A673 (cell line): ENCODE measurements around the gene GYS1. TPM values are rescaled to one million over a fixed set of nuclear protein-coding genes. Genes with fewer than 3 reads are reported as not detected.
"Not testable (repeated sequence)": the region's sequence is repeated elsewhere in the genome, so short reads cannot be mapped to it uniquely, and the experiment has no call there.

Experiments used
- BruUV-seq: library from RNA; stranded (reverse); fragments of 400-500 nt; replicated peaks from 2 replicates; lab custom pipeline; 2021; lab: Mats Ljungman, UMichigan
- CTCF ChIA-PET: fragments of 300-600 bp; sonication (Branson Sonifier 250); formaldehyde crosslinking; loops from one replicate; lab custom pipeline; 2022; ENCODE audit warnings: antibody characterized with exemption; lab: Charles Lee
- POLR2A ChIA-PET: fragments of 300-600 bp; sonication (Branson Sonifier 250); formaldehyde crosslinking; loops from one replicate; lab custom pipeline; 2022; ENCODE audit warnings: antibody characterized with exemption; ENCODE audit not compliant: low non-redundant PET; lab: Charles Lee
- DNase-seq: peaks from one replicate; pipeline ENCODE4 v3.0.0-alpha.2; 2015; ENCODE audit warnings: low spot score
- H3K27ac ChIP-seq: fragments of 200-600 bp; sonication (generic); 2 replicates; pipeline ENCODE4 v1.5.1; 2016; ENCODE audit warnings: mixed run types, low read depth, mild to moderate bottlenecking, mixed read lengths, antibody characterized with exemption, low read length; ENCODE audit not compliant: poor library complexity, severe bottlenecking
- H3K27me3 ChIP-seq: fragments of 200-600 bp; sonication (generic); replicated peaks from 2 replicates; pipeline ENCODE4 v1.6.1; 2017; ENCODE audit warnings: mixed run types, low read depth, mild to moderate bottlenecking, mixed read lengths, antibody characterized with exemption, low read length; ENCODE audit not compliant: insufficient read depth, poor library complexity
- H3K36me3 ChIP-seq: fragments of 200-600 bp; sonication (generic); 2 replicates; pipeline ENCODE4 v1.6.1; 2016; ENCODE audit warnings: mixed run types, mild to moderate bottlenecking, mixed read lengths, antibody characterized with exemption, low read length; ENCODE audit not compliant: insufficient read depth, poor library complexity, severe bottlenecking
- H3K4me1 ChIP-seq: fragments of 200-600 bp; sonication (generic); 2 replicates; pipeline ENCODE4 v1.6.1; 2017; ENCODE audit warnings: mixed run types, mild to moderate bottlenecking, mixed read lengths, antibody characterized with exemption, low read length; ENCODE audit not compliant: insufficient read depth, poor library complexity, severe bottlenecking
- H3K4me3 ChIP-seq: fragments of 200-600 bp; sonication (generic); 2 replicates; pipeline ENCODE4 v1.5.1; 2016; ENCODE audit warnings: low read depth, mixed run types, mild to moderate bottlenecking, mixed read lengths, low read length; ENCODE audit not compliant: poor library complexity, severe bottlenecking
- H3K9me3 ChIP-seq: fragments of 200-600 bp; sonication (generic); 2 replicates; pipeline ENCODE4 v1.6.1; 2016; ENCODE audit warnings: mixed run types, low read depth, mild to moderate bottlenecking, mixed read lengths, antibody characterized with exemption, low read length; ENCODE audit not compliant: poor library complexity, severe bottlenecking
- EZH2 ChIP-seq: fragments of 200-600 bp; sonication (generic); IDR thresholded peaks from 2 replicates; pipeline ENCODE4 v1.6.1; 2017; ENCODE audit warnings: borderline replicate concordance, low read depth, mild to moderate bottlenecking, mixed read lengths, antibody characterized with exemption, low read length; ENCODE audit not compliant: poor library complexity, severe bottlenecking
- intact Hi-C: fragments of 100-400 bp; cut with micrococcal nuclease; formaldehyde crosslinking; loops from one replicate; pipeline ENCODE4 v1.10.0; 2022; ENCODE audit not compliant: unreplicated experiment
- total RNA-seq: library from RNA; stranded (reverse); gene quantifications from 2 replicates; pipeline ENCODE4 v1.2.3, GENCODE V29; 2021
- TF ChIP-seq, protein P1 (sequence below): fragments of 300-800, 200-600 bp; sonication (generic); conservative IDR thresholded peaks from 2 replicates; pipeline ENCODE4 v1.5.1; 2017; ENCODE audit warnings: low read depth, mild to moderate bottlenecking, antibody characterized with exemption, low read length, moderate library complexity, mixed read lengths

The GYS1 gene
- total RNA-seq, 1 experiment from 2014 or later = 57.0 TPM

DNA sequence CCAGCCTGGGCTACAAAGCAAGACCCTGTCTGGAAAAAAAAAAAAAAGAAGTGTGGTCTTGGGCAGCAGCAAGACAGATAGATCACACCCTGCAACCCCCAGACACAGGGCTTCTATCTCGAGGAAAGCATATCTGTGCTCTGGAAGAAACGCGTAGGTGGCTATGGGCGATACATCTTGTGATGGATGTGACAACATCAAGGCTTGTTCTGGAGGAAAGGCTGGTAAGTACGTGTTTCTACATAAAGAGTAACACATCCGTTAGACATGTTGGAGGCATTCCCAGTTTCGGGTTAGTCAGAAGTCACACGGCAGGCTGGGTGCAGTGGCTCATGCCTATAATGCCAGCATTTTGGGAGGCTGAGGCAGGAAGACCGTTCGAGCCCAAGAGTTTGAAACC lies 66.2 kb downstream of the GYS1 start:
- ChIA-PET POLR2A (no interaction called here), CTCF (interaction anchor here (0.7 kb wide), 1 partner anchor 44 kb away, joined by 5 read pairs; no protein-coding TSS in a partner anchor)
- TF ChIP-seq, protein P1, sequence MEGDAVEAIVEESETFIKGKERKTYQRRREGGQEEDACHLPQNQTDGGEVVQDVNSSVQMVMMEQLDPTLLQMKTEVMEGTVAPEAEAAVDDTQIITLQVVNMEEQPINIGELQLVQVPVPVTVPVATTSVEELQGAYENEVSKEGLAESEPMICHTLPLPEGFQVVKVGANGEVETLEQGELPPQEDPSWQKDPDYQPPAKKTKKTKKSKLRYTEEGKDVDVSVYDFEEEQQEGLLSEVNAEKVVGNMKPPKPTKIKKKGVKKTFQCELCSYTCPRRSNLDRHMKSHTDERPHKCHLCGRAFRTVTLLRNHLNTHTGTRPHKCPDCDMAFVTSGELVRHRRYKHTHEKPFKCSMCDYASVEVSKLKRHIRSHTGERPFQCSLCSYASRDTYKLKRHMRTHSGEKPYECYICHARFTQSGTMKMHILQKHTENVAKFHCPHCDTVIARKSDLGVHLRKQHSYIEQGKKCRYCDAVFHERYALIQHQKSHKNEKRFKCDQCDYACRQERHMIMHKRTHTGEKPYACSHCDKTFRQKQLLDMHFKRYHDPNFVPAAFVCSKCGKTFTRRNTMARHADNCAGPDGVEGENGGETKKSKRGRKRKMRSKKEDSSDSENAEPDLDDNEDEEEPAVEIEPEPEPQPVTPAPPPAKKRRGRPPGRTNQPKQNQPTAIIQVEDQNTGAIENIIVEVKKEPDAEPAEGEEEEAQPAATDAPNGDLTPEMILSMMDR = no peak
- TF ChIP-seq EZH2 = no peak
- Histone ChIP-seq H3K4me1 (no peaks in the 10 kb centered on the region), H3K27me3 (no peaks in the 10 kb centered on the region), H3K36me3 (no peaks in the 10 kb centered on the region), H3K9me3 (no peaks in the 10 kb centered on the region), H3K4me3 (no peak overlapping the region), H3K27ac (no peak overlapping the region)
- BruUV-seq = no TSS peak
- intact Hi-C loops = no loop called here
- peak; percentile 60 for DNase-seq

DNA sequence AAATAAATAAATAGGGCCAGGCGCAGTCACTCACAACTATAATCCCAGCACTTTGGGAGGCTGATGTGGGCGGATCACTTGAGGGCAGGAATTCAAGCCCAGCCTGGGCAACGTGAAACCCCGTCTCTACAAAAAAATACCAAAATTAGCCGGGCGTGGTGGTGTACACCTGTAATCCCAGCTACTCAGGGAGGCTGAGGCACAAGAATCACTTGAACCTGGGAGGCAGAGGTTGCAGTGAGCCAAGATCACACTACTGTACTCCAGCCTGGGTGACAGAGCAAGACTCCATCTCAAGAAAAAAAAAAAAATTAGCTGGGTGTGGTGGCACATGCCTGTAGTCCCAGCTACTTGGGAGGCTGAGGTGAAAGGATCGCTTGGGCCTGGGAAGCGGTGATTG lies 67.2 kb downstream of the GYS1 start:
- CTCF ChIA-PET, POLR2A ChIA-PET: not testable (repeated sequence)

DNA sequence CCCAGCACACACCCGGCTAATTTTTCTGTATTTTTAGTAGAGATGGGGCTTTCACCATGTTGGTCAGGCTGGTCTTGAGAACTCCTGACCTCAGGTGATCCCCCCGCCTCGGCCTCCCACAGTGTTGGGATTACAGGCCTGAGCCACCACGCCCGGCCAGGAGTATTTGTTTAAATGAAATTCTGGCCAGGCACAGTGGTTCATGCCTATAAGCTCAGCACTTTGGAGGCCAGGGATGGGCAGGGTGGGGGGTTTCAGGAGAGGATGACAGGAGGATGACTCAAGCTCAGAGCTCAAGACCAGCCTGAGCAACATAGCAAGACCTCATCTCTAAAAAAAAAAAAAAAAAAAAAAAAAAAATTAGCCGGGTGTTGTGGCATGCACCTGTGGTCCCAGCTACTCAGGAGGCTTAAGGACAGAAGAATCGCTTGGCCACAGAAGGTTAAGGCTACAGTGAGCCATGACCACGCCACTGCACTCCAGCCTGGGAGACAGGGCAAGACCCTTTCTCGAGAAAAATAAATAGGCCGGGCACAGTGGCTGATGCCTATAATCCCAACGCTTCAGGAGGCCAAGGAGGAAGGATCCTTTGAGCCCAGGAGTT lies 67.8 kb downstream of the GYS1 start:
- CTCF ChIA-PET = no interaction called here
- no peaks in the 10 kb centered on the region for H3K36me3 ChIP-seq
- POLR2A ChIA-PET = no interaction called here
- no peaks in the 10 kb centered on the region for H3K4me1 ChIP-seq
- no peak overlapping the region for H3K27ac ChIP-seq
- no peak for DNase-seq
- no peak overlapping the region for H3K4me3 ChIP-seq
- no peaks in the 10 kb centered on the region for H3K9me3 ChIP-seq
- BruUV-seq = no TSS peak
- TF ChIP-seq, protein P1 = no peak
- no peak for TF ChIP-seq EZH2
- intact Hi-C loops = no loop called here
- H3K27me3 ChIP-seq = no peaks in the 10 kb centered on the region

More for the DNA sequence above, 67.2 kb downstream of the GYS1 start:
- H3K36me3 ChIP-seq, DNase-seq, intact Hi-C loops, H3K27me3 ChIP-seq, H3K9me3 ChIP-seq, BruUV-seq, H3K4me1 ChIP-seq, H3K27ac ChIP-seq, H3K4me3 ChIP-seq: not testable (repeated sequence)
